ENCODE data around the gene CD38.
"Not testable (repeated sequence)": the region's sequence is repeated elsewhere in the genome, so short reads cannot be mapped to it uniquely, and the experiment has no call there.

Gene CD38

GRCh38 chr4:15756361-15756861 is 21.7 kb upstream of the CD38 start:
- DNase-seq (ENCODE audit: low read depth, low spot score) = peak; percentile 97

DNA sequence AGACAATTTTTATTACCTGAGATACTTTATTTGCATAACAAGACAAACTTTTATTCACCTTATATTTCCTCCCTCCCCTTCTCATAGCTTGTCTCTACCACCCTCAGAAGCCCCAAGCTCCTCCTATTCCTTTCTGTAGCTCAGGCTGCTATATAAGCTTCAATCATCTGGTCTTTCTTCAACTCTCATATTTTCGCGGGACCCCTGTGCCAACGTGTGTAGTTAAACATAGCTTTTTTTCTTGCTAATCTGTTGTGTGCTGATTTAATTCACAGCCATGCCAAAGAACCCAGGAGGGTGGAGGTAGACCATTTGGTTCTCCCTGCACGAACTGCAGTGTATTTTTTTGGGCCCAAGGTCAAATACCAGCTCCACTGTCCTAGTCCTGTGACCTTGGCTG is 21.1 kb upstream of the CD38 start:
- H3K4me3 ChIP-seq (ENCODE audit: low read length) = peak overlapping the region; percentile 46

More at GRCh38 chr4:15756361-15756861, 21.7 kb upstream of the CD38 start:
- peak overlapping the region; percentile 46 for H3K4me3 ChIP-seq (ENCODE audit: low read length)

DNA sequence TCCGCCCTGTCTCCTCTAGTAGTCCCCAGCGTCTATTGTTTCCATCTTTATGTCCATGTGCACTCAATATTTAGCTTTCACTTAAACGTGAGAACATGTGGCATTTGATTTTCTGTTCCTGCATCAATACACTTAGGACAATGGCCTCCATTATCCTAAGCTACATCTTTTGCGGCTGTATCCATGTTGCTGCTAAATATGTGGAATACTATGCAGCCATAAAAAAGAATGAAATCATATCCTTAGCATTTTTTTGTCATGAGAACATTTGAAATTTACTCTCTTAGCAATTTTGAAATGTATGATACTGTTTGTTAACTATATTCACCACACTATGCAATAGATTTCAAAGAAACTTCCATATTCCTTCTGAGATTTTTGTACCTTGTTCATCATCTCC is 19.8 kb upstream of the CD38 start:
- no peak overlapping the region for H3K4me3 ChIP-seq (ENCODE audit: low read length)
- no peak for DNase-seq (ENCODE audit: low read depth, low spot score)

More for the DNA sequence above, 21.1 kb upstream of the CD38 start:
- no peak for DNase-seq (ENCODE audit: low read depth, low spot score)

- not testable (repeated sequence) for H3K4me3 ChIP-seq (ENCODE audit: low read length); DNase-seq (ENCODE audit: low read depth, low spot score)
Measured at GRCh38 chr4:15762460-15762859, 15.7 kb upstream of the CD38 start.

- H3K4me3 ChIP-seq (ENCODE audit: low read length) = no peak overlapping the region
- peak; percentile 89 for DNase-seq (ENCODE audit: low read depth, low spot score)
Measured at GRCh38 chr4:15765391-15765790, 12.7 kb upstream of the CD38 start.

DNA sequence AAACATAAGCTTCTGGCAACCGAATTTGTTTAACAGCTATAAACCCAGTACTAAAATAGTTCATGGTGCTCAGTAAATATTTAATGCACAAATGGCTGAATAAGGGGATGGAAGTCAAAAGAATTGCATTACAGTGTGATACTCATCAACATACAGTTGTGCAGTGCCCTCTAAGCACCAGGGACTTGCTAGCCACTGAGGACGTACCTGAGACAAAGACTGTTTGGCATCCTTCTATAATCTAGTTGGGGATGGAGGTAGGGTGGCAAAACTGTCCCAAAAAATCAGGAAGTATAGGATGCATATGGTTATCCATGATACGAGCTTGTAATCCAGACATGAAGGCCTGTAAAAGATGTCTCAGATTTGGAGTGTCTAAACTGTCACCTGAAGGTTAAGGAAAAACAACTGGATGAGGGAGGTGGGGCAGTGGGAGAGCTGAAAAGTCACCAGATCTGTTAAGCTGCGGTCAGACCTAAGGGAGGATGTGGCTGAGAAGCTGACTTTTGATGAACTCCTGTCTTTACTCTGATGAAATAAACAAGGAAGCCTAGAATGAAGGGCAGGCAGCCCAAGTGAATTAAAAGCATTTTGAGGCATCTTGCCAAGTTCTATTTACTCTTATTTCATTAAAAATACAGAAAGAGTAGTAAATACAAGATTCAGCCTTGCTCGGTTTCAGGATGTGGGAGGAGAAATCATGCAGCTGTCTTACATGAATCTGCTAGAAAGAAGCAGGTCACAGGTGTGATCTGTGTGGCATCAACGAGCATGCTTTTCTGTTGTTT is 12.0 kb upstream of the CD38 start:
- peak overlapping the region; percentile 7; the same call in 1 of the 2 replicates for H3K4me3 ChIP-seq (ENCODE audit: low read length)
- DNase-seq (ENCODE audit: low read depth, low spot score) = peak; percentile 98

DNA sequence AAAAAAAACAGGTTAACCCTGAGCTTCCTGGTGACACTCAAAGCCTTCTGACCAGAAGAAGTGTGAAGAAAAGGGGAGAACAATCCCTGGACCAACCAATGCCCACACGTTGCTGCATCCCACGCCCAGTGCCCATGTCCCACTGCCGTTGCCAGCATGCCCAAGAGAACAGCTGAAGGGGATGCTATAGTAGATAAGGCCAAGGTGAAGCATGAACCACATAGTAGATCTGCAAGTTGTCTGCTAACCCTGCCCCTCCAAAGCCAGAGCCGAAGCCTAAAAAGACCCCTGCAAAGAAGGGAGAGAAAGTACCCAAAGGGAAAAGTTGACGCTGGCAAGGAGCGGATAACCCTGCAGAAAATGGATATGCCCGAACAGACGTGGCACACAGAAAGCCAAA is 11.3 kb upstream of the CD38 start:
- no peak overlapping the region for H3K4me3 ChIP-seq (ENCODE audit: low read length)
- no peak for DNase-seq (ENCODE audit: low read depth, low spot score)

DNA sequence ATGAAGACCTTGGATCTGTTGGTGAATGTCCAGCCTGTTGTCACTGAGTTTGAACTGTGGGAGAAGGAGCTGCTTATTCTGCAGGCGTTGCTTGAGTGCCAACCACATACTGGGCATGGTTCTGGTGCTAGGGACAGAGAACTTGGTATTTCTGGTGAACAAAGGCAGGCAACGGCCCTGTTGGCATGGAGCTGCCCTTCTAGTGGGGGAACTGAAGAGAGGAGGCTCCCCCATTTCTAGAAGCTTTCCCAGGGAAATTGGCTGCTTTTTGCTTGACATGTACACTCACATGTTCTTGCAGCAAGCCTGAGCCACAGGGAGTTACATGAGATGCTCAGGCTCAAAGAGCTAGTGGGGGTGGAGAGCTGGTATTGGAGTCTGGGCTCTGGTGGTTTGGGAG is 8.9 kb upstream of the CD38 start:
- H3K4me3 ChIP-seq (ENCODE audit: low read length) = no peak overlapping the region
- DNase-seq (ENCODE audit: low read depth, low spot score) = no peak

DNA sequence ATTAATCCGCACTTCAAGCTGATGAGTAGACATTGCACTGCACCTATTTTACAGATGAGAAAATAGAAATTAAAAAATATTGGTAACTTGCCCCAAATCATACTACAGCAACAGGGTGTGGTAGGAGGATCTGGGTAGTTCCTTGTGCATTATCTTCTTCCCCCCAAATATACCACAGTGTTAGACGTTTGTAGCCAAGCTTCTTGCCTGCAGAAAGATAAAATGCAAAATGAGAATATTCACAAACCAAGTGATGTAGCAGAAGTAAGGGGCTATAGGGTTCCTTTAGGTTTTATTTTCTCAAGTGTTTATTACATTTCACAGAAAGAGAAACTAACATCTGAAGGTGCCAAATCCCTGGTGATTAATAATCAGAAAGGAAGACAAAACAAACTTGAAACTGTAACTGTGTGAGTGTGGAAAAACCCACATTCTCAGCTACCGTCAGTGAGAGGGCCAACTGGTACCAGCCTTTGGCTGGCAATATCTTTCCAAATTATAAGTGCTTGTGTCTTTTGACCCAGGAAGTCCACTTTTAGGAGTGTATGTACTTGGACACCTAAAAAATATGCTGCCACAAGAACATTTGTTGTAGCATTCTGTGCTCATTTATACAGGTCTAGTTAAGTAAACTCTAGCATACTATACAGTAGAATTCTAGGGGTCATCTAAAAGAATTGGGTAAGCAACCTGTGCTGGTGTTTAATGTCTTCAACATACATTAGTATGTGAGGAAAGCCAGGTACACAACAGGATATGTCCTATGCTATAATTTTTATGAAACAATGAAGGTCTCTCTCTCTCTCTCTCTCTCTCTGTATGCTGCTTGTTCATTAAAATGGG is 6.7 kb upstream of the CD38 start:
- no peak for DNase-seq (ENCODE audit: low read depth, low spot score)
- no peak overlapping the region for H3K4me3 ChIP-seq (ENCODE audit: low read length)

DNA sequence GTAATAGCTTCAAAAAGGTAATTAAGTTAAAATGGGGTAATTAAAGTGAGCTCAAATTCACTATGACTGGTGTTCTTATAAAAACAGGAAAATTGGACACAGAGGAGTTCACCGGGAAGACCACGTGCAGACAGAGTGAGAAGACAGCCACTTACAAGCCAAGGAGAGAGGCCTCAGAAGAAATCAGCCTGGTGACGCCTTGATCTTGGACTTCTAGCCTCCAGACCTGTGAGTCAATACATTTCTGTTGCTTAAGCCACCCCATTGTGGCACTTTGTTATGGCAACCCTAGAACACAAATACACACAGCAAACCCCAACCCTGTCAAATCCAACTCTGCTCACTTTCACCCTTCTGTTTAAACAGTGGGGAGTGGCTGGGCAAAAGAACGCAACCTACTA is 4.1 kb upstream of the CD38 start:
- H3K4me3 ChIP-seq (ENCODE audit: low read length) = no peak overlapping the region

GRCh38 chr4:15776871-15777648 is 1.1 kb upstream of the CD38 start:
- no peak overlapping the region for H3K4me3 ChIP-seq (ENCODE audit: low read length)
- no peak for DNase-seq (ENCODE audit: low read depth, low spot score)

More for the DNA sequence above, 4.1 kb upstream of the CD38 start:
- no peak for DNase-seq (ENCODE audit: low read depth, low spot score)

DNA sequence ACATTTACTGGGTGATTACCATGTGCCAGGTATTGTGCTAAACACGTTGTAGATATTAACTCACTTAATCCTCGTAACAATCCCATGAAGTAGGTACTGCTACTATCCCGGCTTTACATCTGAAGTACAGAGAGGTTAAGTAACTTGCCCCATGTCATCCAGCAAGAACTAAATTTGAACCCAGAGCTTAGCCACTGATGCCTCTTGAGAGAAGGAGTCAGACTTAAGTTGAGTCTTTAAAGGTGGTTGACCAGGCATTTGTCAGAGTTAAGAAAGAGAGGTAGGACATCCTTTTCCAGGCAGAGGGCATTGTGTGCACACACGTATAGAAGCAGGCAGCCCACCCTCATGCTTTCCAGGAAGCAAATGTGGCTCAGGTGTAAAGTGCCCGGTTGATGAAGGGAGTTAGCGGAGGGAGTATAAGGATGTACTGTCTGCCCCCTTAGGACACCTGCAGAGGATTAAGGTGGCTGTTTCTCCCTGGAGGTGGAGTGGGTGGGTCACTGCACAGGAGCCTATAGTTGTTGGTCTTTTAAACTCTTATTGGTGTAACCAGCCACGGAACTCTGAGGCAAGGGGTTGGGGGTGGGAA is 335 bp upstream of the CD38 start:
- peak overlapping the region; percentile 68 for H3K4me3 ChIP-seq (ENCODE audit: low read length)
- peak; percentile 56 for DNase-seq (ENCODE audit: low read depth, low spot score)

DNA sequence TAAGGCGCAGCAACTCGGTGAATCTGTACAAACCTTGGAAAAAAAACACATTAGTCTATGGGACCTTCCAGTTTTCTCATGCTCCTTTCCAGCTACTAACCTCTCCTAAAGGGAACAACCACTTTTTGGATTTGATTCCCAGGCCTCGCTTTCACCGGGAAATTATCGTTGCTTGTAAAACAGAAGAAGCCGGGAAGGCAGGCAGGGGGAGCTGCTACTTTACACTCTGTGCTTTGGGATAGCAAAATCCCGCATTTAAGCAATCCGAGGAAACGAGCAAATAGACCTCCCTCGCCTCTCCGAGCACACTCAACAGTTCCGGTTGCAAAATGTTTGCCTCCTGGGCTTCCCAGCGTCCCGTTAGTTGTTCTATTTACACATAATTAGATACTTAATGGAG is 1.2 kb downstream of the CD38 start:
- DNase-seq (ENCODE audit: low read depth, low spot score) = no peak
- H3K4me3 ChIP-seq (ENCODE audit: low read length) = peak overlapping the region; percentile 68

- no peak for DNase-seq (ENCODE audit: low read depth, low spot score)
- H3K4me3 ChIP-seq (ENCODE audit: low read length) = no peak overlapping the region
Measured at GRCh38 chr4:15779809-15780208, 1.7 kb downstream of the CD38 start.

DNA sequence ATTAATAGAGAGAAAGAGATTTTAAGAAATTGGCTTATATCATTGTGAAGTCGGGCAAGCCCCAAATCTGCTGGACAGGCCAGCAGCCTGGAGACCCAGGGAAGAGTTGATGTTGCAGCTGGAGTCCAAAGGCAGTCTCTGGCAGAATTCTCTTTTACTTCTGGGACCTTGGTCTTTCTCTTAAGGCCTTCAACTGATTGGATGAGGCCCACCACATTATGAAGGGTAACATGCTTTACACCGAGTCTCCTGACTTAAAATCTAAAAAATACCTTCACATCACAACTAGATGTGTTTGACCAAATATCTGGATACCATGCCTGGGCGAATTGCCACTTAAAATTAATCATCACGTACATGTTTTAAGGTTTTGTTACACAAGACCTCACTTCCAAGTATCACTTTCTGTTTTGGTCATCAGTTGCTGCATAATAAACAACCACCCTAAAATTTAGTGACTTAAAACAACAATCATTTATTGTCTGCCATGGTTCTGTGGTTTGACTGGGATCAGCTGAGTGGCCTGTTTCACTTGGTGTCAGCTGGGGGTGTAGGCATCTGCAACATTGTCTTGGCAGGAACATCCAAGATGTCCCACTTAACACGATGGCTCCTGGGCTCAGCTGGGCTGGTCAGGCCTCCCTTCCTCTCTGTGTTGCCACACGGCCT is 3.4 kb downstream of the CD38 start:
- DNase-seq (ENCODE audit: low read depth, low spot score) = no peak
- H3K4me3 ChIP-seq (ENCODE audit: low read length) = no peak overlapping the region

DNA sequence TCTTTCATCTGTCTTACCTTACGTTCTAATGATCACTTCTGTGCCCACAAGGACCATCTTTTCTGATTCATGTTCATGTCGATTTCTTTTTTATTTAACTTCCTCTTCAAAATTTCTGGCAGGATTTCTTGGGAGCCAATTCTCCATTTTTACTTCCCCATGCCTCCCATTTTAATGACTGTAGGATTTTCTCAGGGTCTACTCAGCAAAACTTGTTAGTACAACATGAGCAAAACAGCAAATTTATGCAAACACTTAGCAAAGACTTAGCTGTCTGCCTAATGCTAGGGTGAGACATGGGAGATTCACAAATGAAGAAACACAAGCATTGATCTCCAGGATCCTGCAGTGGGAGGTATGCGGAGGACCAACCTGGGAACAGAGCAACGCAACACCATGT is 5.5 kb downstream of the CD38 start:
- H3K4me3 ChIP-seq (ENCODE audit: low read length) = no peak overlapping the region
- DNase-seq (ENCODE audit: low read depth, low spot score) = no peak

DNA sequence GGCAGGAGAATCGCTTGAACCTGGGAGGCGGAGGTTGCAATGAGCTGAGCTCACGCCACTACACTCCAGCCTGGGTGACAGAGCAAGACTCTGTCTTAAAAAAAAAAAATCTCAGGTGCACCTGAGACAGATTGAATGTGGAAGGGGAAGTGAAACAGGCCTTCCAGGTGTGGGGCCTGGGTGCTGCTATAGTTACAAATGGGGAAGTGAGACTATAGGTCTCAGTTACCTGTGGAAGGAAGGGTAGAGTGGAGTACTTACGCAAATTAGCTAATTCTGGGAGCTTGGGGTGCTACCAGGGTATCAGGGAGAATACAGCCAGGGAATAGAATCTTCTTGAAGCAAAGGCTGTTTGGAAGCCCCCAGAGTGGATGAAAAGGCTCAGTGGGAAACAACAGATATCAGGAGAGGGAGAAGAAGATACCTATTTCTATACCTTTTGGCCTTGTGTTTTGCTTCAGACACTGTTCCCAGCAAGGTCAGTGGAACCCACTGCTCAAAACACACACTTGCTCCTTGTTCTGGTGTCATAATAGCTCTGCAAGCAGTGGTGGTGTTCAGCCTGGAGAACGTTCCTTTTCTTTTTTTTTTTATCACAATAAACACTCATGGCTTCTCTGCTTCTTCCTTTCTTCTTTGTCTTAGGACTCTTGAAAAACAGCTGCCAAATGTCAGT is 7.0 kb downstream of the CD38 start:
- no peak for DNase-seq (ENCODE audit: low read depth, low spot score)
- H3K4me3 ChIP-seq (ENCODE audit: low read length) = no peak overlapping the region

DNA sequence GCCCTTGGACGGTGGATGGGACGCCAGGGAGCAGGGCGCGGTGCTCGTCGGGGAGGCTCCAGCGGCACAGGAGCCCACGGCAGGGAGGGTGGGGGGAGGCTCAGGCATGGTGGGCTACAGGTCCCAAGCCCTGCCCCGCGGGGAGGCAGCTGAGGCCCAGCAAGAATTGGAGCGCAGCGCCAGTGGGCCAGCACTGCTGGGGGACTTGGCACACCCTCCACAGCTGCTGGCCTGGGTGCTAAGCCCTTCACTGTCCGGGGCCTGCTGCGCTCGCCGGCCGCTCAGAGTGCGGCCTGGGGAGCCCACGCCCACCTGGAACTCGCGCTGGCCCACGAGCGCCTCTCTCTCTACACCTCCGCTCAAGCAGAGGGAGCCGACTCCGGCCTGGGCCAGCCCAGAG is 8.6 kb downstream of the CD38 start:
- H3K4me3 ChIP-seq (ENCODE audit: low read length) = no peak overlapping the region
- no peak for DNase-seq (ENCODE audit: low read depth, low spot score)

Data from Jurkat, Clone E6-1 (cell line).